Chondrocyte (in vitro differentiated cells): ENCODE data around the gene GCSAM. TPM values are rescaled to one million over a fixed set of nuclear protein-coding genes. Genes with fewer than 3 reads are reported as not detected.

ENCODE experiments used
- DNase-seq: peaks from one replicate; pipeline ENCODE4 v3.0.0; 2021; ENCODE audit warnings: mixed read lengths, low spot score
- H3K27ac Mint-ChIP-seq: one replicate; pipeline ENCODE4 v1.8.0; 2021; ENCODE audit warnings: mild to moderate bottlenecking, moderate library complexity, mixed read lengths; ENCODE audit not compliant: unreplicated experiment
- H3K27me3 Mint-ChIP-seq: 2 replicates; pipeline ENCODE4 v1.8.0; 2021; ENCODE audit warnings: low read depth, mixed read lengths
- H3K36me3 Mint-ChIP-seq: 2 replicates; pipeline ENCODE4 v1.8.0; 2021; ENCODE audit warnings: low read depth, mixed read lengths
- H3K4me1 Mint-ChIP-seq: 2 replicates; pipeline ENCODE4 v1.8.0; 2021; ENCODE audit warnings: low read depth, mild to moderate bottlenecking, mixed read lengths
- H3K4me3 Mint-ChIP-seq: one replicate; pipeline ENCODE4 v1.8.0; 2021; ENCODE audit warnings: mild to moderate bottlenecking, moderate library complexity, mixed read lengths; ENCODE audit not compliant: unreplicated experiment
- H3K9me3 Mint-ChIP-seq: 2 replicates; pipeline ENCODE4 v1.8.0; 2021; ENCODE audit warnings: low read depth, mixed read lengths
- CTCF ChIP-seq: fragments of 200-600 bp; sonication (generic); IDR thresholded peaks from 2 replicates; pipeline ENCODE4 v1.5.0; 2021; ENCODE audit warnings: antibody characterized with exemption, mild to moderate bottlenecking, moderate library complexity
- total RNA-seq: library from RNA; stranded (reverse); gene quantifications from 3 replicates; pipeline ENCODE4 v1.2.1, GENCODE V29; 2021

Gene GCSAM
- total RNA-seq, 1 donor from 2014 or later, result not detected

- Mint-ChIP-seq H3K27me3 (no peaks in the 10 kb centered on the region), H3K36me3 (no peaks in the 10 kb centered on the region), H3K27ac (no peak overlapping the region), H3K9me3 (no peaks in the 10 kb centered on the region), H3K4me3 (no peak overlapping the region), H3K4me1 (peaks cover 7% of the 10 kb centered on the region)
- TF ChIP-seq CTCF, result no peak
- no peak for DNase-seq
Observed at GRCh38 chr3:112130638-112130993, 2.4 kb downstream of the GCSAM start.

- TF ChIP-seq CTCF, result no peak
- H3K4me1 Mint-ChIP-seq, result peaks cover 7% of the 10 kb centered on the region
- DNase-seq, result no peak
- no peaks in the 10 kb centered on the region for H3K9me3 Mint-ChIP-seq
- H3K36me3 Mint-ChIP-seq, result no peaks in the 10 kb centered on the region
- no peaks in the 10 kb centered on the region for H3K27me3 Mint-ChIP-seq
- H3K27ac Mint-ChIP-seq, result no peak overlapping the region
- H3K4me3 Mint-ChIP-seq, result no peak overlapping the region
Observed at GRCh38 chr3:112129925-112130637, 3.0 kb downstream of the GCSAM start.

GRCh38 chr3:112128843-112129727 is 4.0 kb downstream of the GCSAM start:
- Mint-ChIP-seq H3K9me3 (no peaks in the 10 kb centered on the region), H3K27me3 (no peaks in the 10 kb centered on the region), H3K36me3 (no peaks in the 10 kb centered on the region), H3K4me3 (no peak overlapping the region), H3K27ac (no peak overlapping the region), H3K4me1 (peaks cover 7% of the 10 kb centered on the region)
- DNase-seq, result no peak
- no peak for TF ChIP-seq CTCF

GRCh38 chr3:112127522-112128494 is 5.2 kb downstream of the GCSAM start:
- DNase-seq, result no peak
- H3K4me1 Mint-ChIP-seq, result peaks cover 7% of the 10 kb centered on the region
- no peak overlapping the region for H3K4me3 Mint-ChIP-seq
- no peak for TF ChIP-seq CTCF
- no peaks in the 10 kb centered on the region for H3K27me3 Mint-ChIP-seq
- H3K27ac Mint-ChIP-seq, result no peak overlapping the region
- H3K9me3 Mint-ChIP-seq, result no peaks in the 10 kb centered on the region
- H3K36me3 Mint-ChIP-seq, result no peaks in the 10 kb centered on the region

- Mint-ChIP-seq H3K9me3 (no peaks in the 10 kb centered on the region), H3K36me3 (no peaks in the 10 kb centered on the region), H3K4me1 (peaks cover 7% of the 10 kb centered on the region), H3K4me3 (no peak overlapping the region), H3K27me3 (no peaks in the 10 kb centered on the region), H3K27ac (no peak overlapping the region)
- no peak for DNase-seq
- TF ChIP-seq CTCF, result no peak
Observed at GRCh38 chr3:112126511-112126911, 6.5 kb downstream of the GCSAM start.
